ENCODE data around the gene GNA12. TPM values are rescaled to one million over a fixed set of nuclear protein-coding genes. Genes with fewer than 3 reads are reported as not detected.

The GNA12 gene
- total and polyA plus RNA-seq, 9 of the 15 experiments (the other 6 are each of a cell fraction or from before 2014, with no cell fraction given): 0.65 to 32.7 (median 9.6) TPM

GRCh38 chr7:2701832-2702593, 142.1 kb downstream of the GNA12 start:
- BruUV-seq (replicated peaks): no TSS peak
- FAIRE-seq (no peak), ATAC-seq (no peak), DNase-seq (ENCODE audit: extremely low read depth in 1 of 4, low spot score in 3 of 4) (no peak)
- H3K9ac ChIP-seq (ENCODE audit: insufficient read depth in 1 of 2, low read depth in 2 of 2, low read length in 2 of 2): no peak overlapping the region; a peak in 1 of 4 replicates
- H3K27ac ChIP-seq (ENCODE audit: extremely low read depth, low read depth, low read length): no peak overlapping the region
- H3K4me2 ChIP-seq (ENCODE audit: insufficient read depth, low read length): no peak overlapping the region
- TF ChIP-seq MLX (CRISPR knock-in tag; conservative IDR thresholded peaks at IDR 0.05): no peak
- TF ChIP-seq, protein P1, sequence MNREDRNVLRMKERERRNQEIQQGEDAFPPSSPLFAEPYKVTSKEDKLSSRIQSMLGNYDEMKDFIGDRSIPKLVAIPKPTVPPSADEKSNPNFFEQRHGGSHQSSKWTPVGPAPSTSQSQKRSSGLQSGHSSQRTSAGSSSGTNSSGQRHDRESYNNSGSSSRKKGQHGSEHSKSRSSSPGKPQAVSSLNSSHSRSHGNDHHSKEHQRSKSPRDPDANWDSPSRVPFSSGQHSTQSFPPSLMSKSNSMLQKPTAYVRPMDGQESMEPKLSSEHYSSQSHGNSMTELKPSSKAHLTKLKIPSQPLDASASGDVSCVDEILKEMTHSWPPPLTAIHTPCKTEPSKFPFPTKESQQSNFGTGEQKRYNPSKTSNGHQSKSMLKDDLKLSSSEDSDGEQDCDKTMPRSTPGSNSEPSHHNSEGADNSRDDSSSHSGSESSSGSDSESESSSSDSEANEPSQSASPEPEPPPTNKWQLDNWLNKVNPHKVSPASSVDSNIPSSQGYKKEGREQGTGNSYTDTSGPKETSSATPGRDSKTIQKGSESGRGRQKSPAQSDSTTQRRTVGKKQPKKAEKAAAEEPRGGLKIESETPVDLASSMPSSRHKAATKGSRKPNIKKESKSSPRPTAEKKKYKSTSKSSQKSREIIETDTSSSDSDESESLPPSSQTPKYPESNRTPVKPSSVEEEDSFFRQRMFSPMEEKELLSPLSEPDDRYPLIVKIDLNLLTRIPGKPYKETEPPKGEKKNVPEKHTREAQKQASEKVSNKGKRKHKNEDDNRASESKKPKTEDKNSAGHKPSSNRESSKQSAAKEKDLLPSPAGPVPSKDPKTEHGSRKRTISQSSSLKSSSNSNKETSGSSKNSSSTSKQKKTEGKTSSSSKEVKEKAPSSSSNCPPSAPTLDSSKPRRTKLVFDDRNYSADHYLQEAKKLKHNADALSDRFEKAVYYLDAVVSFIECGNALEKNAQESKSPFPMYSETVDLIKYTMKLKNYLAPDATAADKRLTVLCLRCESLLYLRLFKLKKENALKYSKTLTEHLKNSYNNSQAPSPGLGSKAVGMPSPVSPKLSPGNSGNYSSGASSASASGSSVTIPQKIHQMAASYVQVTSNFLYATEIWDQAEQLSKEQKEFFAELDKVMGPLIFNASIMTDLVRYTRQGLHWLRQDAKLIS (CRISPR knock-in tag; IDR thresholded peaks at IDR 0.05): no peak
- TF ChIP-seq, protein P2, sequence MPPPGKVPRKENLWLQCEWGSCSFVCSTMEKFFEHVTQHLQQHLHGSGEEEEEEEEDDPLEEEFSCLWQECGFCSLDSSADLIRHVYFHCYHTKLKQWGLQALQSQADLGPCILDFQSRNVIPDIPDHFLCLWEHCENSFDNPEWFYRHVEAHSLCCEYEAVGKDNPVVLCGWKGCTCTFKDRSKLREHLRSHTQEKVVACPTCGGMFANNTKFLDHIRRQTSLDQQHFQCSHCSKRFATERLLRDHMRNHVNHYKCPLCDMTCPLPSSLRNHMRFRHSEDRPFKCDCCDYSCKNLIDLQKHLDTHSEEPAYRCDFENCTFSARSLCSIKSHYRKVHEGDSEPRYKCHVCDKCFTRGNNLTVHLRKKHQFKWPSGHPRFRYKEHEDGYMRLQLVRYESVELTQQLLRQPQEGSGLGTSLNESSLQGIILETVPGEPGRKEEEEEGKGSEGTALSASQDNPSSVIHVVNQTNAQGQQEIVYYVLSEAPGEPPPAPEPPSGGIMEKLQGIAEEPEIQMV (tag; conservative IDR thresholded peaks at IDR 0.05; ENCODE audit: low read depth): no peak
- TF ChIP-seq ZNF57 (CRISPR knock-in tag; IDR thresholded peaks at IDR 0.05): no peak
- TF ChIP-seq KLF16 (IDR thresholded peaks at IDR 0.05): no peak
- TF ChIP-seq CHD1 (IDR thresholded peaks at IDR 0.05; ENCODE audit: low read length): no peak
- no peak for TF ChIP-seq RBM14 (IDR thresholded peaks at IDR 0.05; ENCODE audit: borderline replicate concordance, insufficient read depth, low read depth, low read length)
- TF ChIP-seq HMG20A (CRISPR knock-in tag; conservative IDR thresholded peaks at IDR 0.05): no peak
- TF ChIP-seq CXXC5 (CRISPR knock-in tag; IDR thresholded peaks at IDR 0.05): no peak
- no peak for TF ChIP-seq MAFF (IDR thresholded peaks at IDR 0.05; ENCODE audit: low read length)
- TF ChIP-seq SMAD2 (IDR thresholded peaks at IDR 0.05; ENCODE audit: low read depth, low read length): no peak
- no peak for TF ChIP-seq ZNF384 (IDR thresholded peaks at IDR 0.05; ENCODE audit: low read depth, low read length)
- TF ChIP-seq POLR2AphosphoS2 (IDR thresholded peaks at IDR 0.05; ENCODE audit: low read length): no peak
- TF ChIP-seq HCFC1 (IDR thresholded peaks at IDR 0.05; ENCODE audit: low read depth, low read length): no peak
- TF ChIP-seq BHLHE40 (IDR thresholded peaks at IDR 0.05; ENCODE audit: low read length): no peak
- TF ChIP-seq ETS2 (tag; IDR thresholded peaks at IDR 0.05; ENCODE audit: borderline replicate concordance, poor library complexity, severe bottlenecking): no peak
- TF ChIP-seq ZNF316 (IDR thresholded peaks at IDR 0.05): no peak
- ChIA-PET CTCF (ENCODE audit: low intra/inter-chr PET ratio) (no interaction called here), POLR2A (interaction anchor here (0.7 to 1.5 kb wide), 4 partner anchors 10 to 1208 kb away, joined by 3 to 5 read pairs (median 3); partner anchors contain the start of gene IQCE)
- H3K79me2 ChIP-seq (ENCODE audit: control insufficient read depth, insufficient read depth, low read length): no peaks in the 10 kb centered on the region
- no peaks in the 10 kb centered on the region for H3K9me1 ChIP-seq (ENCODE audit: control insufficient read depth, insufficient read depth, low read length)
- WGBS (ENCODE audit: insufficient coverage, low coverage, missing lambda C conversion rate): 6% methylated on average over 12 of the region's 12 CpGs
- peaks cover 7% of the 10 kb centered on the region; the same call in 1 of the 2 replicates for H4K20me1 ChIP-seq (replicated peaks; ENCODE audit: control insufficient read depth, insufficient read depth, low read length)
- H2AFZ ChIP-seq (ENCODE audit: low read depth, low read length): no peak overlapping the region
- in situ Hi-C loops (cut with MboI) (no loop called here), intact Hi-C loops (cut with micrococcal nuclease) (no loop called here)
- peaks cover 38 to 65% of the 10 kb centered on the region in 2 experiments; a peak in 4 of 5 replicates for H3K27me3 ChIP-seq (ENCODE audit: control insufficient read depth in 2 of 2, insufficient read depth in 2 of 2, low read length in 2 of 2)
- H3K9me3 ChIP-seq (replicated peaks; ENCODE audit: control insufficient read depth, insufficient read depth, low read depth, low read length): no peaks in the 10 kb centered on the region
- H3K4me3 ChIP-seq: no peak overlapping the region
- peaks cover 0 to 25% of the 10 kb centered on the region in 2 experiments; a peak in 1 of 5 replicates for H3K4me1 ChIP-seq (replicated peaks in 1 of 2; ENCODE audit: control insufficient read depth in 2 of 2, insufficient read depth in 2 of 2, low read length in 2 of 2)
- H3K36me3 ChIP-seq (ENCODE audit: control insufficient read depth, insufficient read depth, low read length): no peaks in the 10 kb centered on the region

All from K562 (cell line).